Hippocampal formation (tissue), 2 donors: ENCODE results near the gene SYNDIG1L.
"Not testable (repeated sequence)": the region's sequence is repeated elsewhere in the genome, so short reads cannot be mapped to it uniquely, and the experiment has no call there.

Experiments
- DNase-seq, 2 donors: peaks; one replicate each; lab custom pipeline; 2025; lab: John Stamatoyannopoulos, UW

The SYNDIG1L gene

DNA sequence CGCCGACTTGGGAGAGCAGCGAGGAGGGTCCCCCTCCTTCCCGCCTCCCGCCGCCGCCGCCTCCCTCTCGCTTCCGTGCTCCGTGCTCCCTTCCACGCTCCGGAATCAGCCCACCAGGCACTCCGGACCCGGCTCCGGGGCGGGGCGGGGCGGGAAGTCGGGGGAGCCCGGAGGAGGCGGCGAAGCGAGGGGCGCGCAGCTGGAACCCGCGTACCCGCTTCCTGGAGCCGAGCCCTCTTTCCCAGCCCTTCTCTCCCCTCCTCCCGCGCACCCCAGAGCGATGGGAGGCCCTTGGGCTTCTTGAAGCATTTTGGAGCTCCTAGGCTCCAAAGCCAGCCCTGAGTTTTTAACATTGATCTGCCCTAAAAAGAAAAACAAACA is at the start of gene SYNDIG1L:
SYNDIG1L (minus strand) TSS at position 9 of the 381 bp plus-strand sequence. CDS start 16,466 bp downstream, outside the sequence.
- DNase-seq: no peak

DNA sequence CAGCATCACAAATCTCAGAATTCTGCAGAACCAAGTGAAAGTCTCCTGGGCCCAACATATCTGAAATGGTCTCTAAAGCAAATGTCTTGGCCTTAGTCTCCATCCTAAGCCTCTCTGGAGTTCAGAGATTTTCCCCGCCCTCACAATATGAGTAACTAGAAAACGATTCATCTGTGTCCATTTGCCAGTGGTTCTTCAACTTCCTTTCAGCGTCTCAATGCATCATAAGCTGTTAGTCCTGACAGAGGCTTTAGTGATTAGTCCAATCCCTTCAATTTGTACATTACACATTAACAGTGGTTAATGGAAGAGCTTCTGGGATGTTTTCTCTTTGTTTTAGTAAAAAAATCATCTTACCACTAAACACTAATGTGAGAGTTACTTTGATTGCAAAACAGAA is 49.7 kb upstream of the SYNDIG1L start:
- DNase-seq: no peak

DNA sequence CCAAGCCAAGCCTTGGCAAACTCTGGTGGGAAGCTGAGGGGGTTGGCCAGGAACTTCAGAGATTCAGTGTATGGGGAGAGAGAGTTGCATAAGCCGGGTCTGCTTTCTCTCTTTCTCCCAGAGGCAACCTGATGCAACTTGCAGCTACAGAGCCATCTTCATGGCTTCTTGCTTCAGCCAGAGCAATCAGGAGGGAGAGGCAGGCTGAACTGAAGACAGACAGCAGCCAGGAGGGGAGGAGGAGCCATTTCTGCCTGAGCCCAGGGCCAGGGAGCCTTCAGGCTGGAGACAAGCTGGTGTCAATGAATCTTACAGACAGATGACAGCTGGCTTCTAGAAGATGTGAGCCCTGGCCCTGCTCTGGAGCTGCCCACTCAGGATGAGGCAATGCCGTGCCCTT is 48.4 kb upstream of the SYNDIG1L start:
- DNase-seq: no peak

DNA sequence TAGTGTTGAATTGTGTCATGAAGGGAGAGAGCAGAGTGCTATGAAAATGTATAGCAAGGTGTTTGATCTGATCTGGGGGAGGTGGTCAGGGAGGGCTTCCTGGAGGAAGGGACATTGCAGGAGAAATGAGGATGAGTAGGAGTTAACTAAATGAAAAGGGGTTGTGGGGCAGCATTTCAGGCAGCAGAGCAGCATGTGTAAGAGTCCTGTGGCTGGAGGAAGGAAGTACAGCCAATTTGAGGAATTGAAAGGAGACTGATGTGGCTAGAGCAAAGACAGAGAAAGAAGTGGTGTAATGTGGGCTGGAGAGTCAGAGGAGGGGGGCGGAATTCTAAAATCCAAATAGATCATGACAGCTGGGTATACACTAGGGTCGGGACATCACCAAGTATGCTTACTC is 46.6 kb upstream of the SYNDIG1L start:
- no peak for DNase-seq

DNA sequence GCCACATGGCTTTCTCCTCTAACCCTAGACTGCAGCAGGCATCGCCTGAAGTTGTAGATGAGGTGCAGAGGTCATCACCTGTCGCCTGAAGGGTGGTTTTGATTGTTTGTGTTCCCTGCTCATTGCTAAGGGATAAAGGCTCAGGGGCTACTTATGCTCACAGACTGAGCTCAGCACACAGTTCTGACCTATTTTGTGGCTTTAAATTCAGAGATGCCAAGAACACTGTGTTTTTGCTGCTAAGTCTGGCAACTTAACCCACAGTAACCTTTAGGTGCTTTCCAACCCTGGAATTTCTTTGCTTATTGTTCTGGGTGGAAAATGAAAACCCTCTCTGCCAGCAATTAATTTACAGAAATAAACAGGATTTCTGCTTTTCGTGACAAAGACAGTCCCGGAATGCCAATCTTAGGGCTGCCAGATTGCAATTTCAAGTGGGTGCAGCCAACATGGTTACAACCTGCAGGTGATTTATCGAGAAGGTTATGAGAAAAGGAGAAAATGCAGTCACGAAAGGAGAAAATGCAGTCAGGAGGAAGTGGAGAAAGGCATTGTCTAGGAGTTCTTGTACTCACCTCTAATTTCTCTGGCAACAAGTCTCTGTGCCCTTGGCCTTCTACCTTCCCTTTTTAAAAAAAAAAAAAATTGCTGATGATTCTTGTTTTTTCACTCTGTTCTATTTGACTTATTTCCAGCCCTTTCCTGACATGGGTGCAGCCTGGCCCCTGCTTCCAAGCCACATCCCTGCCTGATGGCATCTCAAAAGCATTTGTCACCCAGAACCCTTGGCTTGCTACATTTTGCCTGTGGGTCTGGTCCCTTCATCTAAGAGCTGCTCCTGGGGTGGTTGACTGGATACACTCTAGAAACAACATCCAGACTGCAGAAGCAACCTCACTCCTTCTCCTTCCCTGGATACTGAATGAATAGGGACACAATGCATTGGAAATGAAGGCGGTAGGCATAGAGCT is 43.8 kb upstream of the SYNDIG1L start:
- DNase-seq: no peak

DNA sequence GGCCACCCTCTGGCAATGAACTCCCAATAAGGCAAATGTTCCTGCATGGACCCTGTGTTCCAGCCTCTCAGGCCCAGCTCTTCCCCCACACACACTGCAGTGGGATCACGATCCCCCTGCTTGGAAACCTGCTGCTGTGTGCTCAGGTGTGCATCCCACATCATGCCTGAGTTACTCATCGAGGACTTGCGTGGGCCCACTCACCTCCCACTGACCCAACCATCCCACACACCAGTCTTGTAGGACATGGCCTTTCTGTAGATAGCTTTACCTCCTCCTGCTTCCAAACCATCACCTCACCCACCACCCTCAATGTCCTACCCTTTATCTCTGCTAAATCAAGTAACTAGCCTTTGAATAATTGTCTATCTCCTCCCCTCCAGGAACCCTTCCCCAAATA is 42.5 kb upstream of the SYNDIG1L start:
- DNase-seq: no peak

DNA sequence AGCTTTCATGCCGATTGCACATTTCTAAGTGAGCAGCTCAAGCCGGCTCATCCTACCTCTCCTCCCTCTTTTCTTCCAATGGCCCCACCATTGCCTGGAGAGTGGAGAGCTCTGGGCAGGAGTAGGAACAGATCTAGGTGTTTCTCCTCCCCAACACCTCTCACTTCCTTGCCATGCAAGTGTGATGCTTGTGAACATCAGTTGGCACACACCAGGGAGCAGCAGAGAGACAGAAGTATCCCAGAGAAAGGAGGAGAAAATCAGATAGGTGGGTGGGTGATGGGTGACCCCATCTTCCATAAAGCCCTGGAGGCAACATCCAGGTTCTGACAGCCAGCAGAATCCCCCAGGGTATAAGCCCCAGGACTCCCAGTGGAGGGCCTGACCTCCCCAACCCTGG is 39.3 kb upstream of the SYNDIG1L start:
- no peak for DNase-seq

DNA sequence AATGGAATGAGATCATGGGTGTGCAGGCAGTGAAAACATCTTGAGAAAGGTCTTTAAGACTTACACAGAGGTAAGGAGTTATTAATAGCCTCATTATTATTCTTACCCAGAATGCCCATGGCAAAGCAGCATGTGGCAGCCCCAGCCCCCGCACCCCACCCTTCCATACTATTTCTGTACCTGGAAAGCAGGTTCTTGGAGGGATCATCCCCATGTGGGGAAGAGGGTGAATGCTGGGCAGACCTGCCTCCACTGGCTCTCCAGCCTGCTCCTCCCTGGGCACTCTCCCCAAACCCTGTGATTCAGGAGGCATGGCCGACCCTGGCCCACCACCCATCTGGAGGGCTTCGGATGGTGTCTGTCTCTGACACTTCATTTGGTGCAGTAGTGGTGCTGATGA is 38.8 kb upstream of the SYNDIG1L start:
- no peak for DNase-seq

DNA sequence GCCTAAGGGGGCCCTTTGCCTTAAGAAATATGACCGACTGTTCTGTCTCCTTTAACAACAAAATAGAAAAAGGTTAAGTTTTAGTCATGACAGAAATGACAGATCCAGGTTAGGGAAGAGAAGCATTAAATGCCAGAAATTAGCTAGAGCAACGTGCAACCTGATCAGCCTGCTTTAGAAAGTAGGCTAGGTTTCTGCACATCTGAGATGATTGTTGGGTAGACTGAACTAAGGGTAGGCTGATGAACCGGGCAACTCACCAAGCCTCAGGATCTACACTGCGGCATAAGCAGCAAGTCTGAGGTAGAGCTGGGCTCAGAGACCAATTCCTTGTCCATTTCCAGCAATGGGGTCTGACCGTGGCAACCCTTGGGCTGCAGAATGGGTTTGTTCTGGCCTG is 37.7 kb upstream of the SYNDIG1L start:
- no peak for DNase-seq

DNA sequence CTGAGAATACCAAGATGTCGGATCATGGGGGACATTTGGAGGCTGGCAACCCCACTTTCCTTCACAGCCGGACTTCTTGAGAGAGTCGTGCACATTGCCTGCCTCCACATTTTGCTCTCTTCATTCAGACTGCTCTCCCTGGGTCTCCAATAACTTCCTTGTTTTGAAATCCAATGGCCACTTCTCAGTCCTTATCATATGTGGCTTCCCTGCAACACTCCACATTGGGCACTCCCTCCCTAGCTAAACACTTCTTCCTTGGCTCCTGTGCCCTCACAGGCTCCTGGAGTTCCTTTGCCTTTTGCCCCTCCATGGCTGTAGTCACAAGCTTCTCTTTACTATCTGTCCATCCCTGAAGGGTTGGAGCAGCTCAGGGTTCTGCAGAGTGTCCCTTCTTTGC is 37.0 kb upstream of the SYNDIG1L start:
- no peak for DNase-seq

DNA sequence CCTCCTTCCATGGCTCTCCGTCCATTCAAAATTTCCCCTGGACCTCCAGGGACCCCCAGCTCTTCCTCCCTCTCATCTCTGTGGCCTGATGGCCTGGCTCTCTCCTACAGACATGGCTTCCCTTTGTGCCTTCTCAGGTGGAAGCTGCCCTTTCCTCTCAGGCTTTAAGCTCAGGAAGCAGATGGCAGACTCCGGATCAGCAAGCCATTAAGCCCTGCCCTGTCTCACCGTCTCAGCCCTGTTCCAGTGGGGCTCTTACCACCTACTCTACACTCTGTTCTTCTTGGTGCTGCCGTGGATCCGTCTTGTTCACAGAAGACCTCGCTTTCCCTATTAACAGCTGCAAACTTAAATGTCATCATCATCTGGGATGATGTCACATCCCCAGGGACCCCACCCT is 34.0 kb upstream of the SYNDIG1L start:
- DNase-seq: no peak

DNA sequence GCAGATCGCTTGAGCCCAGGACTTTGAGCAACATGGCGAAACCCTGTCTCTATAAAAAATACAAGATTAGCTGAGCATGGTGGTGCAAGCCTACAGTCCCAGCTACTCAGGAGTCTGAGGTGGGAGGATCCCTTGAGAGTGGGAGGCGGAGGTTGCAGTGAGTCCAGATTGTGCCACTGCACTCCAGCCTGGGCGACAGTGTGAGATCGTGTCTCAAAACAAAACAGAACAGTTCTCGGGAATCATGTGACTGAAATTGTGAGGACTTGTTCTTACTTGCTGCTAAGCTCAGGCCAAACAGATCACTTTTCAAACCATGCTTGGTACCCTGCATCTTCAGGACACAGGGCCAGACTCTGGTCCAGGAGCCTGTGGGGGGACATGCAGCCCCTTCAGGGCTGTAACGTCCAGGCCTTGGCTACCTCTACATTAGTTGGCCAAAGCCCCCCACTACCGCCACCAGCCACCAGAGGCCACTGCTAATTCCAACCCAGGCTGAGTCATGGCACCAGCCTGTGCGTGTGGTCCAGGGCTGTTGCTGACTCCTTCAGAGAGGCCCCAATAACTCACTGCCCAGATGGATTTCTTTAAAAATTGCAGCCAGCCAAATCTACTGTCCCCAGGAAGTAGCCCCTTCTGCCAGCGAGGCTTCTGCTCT is 33.4 kb upstream of the SYNDIG1L start:
- DNase-seq: no peak

DNA sequence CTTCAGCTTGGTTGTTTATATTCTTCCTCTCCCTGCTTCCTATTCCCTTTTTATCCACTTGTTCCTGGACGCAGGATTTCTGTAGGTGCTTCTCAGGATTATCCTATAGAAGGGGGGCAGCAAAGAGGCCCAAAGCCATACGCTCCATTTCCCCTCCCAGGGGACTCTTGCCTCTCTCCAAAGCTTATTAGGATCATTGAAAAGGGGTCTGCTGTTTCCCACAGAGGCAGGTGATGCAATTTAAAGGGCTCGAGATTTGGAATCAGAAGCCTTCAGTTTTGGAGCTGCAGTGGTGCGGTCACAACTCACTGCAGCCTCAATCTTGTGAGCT is 31.5 kb upstream of the SYNDIG1L start:
- DNase-seq: no peak

DNA sequence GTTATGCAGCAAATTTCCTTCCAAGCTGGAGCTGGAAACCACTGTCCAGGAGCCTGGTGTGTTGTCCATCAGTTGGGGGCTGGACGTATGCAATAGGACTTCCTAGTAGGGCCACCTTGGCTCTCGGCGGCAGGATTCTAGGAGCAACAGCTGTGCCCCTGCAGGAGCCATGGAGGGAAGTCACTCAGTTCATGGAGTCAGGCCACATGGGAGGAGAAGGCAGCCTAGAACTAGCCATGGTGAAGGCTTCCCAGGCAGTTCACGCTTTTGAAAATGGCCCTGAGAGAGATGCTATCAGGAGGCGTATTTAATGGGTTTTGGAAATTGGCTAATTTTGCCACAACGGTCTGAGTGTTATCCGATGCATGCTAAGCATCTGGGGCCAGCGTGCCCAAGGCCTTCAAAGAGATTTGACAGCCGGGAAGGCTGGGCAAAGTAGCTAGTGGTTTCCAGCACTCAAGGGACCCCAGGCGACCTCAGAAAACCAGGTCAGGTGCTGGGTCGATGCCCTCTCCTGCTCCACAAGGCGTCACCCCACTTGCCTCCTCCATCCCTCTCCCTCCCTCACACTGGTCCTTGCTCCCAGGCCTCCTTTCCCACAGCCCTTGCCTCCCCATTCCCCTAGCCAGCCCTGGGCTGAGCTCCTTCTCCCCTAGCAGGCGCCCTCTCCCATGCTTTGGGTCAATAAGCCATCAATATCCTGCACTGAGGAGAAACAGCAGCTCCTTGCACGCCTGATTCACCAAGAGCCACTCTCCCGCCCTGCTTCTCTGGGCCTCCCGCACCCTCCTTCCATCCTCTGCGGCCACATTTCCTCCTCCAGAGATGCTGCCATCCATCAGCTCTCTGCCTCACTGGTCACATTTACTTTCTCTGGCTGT is 30.9 kb upstream of the SYNDIG1L start:
- DNase-seq: no peak

DNA sequence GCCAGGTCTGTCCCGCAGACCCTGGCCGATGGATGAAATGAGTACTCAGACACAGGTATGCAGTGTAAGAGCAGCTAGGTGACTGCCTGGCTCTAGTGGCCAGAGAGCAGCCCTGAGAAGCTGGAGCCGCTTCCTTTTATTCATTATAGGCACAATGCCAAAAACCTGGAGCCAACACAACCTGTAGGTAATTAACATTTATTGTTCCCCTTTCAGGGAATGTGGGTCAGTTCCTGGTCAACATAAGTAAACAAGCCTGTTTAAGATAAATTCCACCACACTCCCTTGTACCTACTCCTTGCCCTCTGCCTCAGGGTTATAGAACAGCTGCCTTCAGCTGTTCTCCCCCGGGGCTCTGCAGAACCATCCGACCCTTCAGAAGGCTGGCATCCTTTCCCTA is 28.4 kb upstream of the SYNDIG1L start:
- not testable (repeated sequence) for DNase-seq

DNA sequence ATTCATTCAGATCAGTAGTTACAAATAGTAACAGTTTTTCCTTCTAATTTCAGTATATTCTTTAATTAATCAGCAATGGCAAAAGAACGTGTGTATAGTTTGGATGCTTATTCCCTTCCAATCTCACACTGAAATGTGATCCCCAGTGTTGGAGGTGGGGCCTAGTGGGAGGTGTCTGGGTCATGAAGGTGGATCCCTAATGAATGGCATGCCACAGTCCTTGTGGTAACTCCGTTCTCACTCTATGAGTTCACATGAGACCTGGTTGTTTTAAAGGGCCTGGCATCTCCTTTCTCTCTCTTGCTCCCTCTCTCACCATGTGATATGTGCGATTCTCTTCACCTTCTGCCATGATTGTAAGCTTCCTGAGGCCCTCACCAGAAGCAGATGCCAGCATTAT is 18.9 kb upstream of the SYNDIG1L start:
- DNase-seq: no peak

DNA sequence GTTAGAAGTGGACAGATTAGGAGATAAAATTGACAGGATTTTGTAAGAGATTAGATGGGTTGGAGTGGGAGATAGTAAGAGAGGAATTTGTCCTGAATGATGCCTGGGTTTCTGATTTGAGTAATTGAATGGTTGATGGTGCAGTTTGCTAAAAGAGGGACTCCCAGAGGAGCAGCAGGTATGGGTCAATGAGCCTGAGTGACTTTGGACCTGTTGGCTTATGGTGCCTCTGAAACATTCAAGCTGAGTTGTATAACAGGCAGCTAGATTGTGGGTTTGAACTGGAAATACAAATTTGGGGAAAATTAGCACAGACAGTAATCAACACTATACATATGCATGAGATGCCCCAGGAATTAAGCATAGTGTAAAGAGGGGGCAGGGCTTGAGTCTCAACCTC is 16.7 kb upstream of the SYNDIG1L start:
- no peak for DNase-seq

DNA sequence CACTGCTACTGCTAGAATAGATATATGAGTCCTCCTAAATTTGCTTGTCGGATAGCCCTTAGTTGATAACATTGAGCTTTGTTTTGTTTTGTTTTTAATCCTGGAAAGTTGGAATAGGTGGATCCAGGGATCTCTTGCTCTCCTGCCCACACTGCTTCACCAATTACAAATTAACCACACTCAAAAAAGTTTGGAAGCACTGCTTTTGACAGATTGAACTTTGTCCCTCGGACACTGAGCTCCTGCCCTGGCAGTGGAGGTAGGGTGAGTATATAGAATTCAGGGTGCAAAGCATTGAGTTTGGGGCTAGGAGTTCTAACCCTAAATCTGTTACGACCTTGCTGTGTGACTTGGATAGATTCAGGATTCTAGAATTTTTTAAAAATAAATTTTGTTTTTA is 15.1 kb upstream of the SYNDIG1L start:
- DNase-seq: no peak

DNA sequence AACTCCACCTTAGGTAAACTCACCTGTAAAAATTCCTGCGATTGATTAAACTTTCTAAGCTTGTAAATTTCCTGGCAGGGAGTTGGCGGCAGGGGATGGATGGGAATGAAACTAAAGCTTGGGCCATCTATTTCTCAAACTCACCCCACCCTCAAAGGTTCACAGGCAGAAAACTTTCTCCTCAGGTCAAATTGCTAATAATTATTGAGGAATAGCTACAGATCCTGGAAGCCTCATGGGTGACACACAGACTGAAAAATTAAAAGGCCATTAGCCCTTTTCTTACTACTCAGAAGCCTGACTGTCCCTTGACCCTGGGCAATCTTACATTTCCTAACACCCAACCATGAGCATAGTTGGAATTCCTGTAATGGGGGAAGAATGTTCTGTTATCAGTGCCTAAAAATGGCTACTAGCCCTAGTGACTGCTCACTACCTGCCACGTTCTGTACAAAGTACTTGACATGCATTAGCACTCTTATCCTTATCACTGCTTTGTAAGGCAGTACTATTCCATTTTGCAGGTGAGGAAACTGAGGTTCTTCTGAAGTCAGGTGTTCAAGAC is 12.4 kb upstream of the SYNDIG1L start:
- no peak for DNase-seq

DNA sequence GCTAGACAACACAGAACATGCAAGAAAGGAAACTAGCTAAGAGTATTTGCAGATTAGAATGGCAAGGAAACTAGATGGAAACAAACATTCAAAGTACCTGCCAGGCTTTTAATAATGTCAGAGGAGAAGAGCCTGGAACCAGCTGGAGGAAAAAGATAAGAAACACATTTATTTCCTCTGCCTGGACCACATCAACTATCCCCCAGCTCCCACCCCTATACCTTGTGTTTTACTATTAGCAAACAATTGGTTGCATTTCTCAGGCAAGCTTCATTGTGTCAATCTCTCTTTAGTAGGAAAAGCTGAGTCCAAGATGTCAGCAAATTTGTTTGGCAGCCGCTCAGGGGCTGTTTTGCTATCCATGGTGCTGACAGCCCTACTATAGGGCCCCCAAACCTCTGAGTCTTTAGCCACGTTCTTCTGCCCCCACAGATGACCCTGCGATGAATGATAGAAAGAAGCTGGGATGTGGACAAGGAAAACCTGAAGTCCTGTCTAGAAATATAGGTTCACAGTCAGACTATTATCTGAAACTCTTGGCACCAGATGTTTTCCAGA is 11.6 kb upstream of the SYNDIG1L start:
- no peak for DNase-seq

DNA sequence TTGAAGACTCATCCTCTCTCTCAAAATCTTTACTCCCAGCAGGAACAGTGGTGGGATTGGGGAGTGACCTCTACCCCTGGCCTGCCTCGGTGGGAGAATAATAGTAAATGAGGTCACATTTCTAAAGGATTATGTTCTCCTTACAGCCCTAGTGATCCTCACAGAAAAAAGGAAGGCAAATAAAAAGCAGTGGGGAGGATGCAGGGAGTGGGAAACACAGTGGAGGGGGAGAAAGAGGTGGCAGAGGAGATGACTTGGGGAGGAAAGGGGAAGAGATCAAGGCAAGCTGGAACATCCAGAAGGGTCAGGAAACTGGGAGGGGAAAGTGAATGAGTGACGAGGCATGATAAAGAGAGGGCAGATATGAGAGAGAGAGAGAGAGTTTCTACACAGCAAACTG is 8.3 kb upstream of the SYNDIG1L start:
- DNase-seq: no peak

DNA sequence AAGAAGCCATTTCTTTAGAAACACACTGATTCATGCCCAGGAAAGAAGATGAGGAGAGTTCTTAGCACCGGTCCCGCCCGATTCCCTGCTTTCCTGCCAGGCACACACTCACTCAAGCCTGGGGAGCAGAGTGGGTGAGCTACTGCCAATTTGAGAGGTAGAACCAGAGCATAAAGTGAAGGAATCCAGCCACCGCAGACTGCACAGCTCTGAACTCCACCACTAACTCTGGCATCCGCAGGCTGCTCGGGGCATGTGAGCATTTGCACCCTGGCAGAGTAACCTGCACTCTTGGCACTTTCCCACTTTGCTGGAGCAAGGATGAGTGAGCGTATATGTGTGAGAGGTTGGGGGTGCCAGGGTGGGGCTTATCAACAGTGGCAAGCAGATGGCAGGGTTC is 4.0 kb upstream of the SYNDIG1L start:
- DNase-seq: no peak
